HG02759 (cell line): Measurements from ENCODE around the gene ETFA.

Experiments used
- ATAC-seq: cut with Tn5 transposase; IDR thresholded peaks from one replicate; pipeline ENCODE4 v1.9.1; 2021; ENCODE audit warnings: mild to moderate bottlenecking, moderate library complexity; ENCODE audit not compliant: unreplicated experiment

ETFA gene

DNA sequence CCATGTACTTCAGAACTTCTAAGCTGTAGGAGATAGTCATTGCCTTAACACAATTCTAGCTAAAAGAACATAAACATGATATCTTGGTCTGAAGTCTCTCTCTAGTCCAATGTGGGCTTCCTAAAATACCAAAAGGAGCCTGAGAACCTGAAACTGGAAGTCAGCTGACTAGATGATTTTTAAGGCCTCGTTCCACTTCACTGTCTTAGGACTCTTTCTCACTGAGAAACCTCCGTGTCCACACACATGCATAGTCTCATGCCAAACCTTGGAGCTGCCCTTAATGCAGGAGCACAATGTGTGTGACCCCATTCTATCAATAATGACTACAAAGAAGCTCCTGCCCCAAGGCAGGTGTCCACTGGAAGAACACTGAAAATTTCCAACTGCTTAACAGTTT is 87.7 kb downstream of the ETFA start:
- no peak for ATAC-seq

DNA sequence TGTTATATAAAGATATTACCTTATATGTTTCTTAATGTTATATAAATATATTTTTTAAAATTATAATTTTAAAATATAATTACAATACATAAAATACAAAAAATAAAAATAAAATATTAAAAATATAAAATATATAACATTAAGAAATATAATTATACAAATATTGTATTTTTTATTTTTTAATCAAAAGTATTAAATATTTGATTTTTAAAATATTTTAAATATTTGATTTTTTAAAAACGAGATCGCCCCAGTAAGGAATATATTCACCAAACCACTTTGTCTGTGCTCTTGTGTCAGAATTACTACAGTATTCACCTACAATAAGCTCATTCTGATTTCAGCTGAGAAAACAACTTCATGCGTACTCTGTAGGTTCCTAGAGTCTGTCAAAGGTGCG is 89.1 kb downstream of the ETFA start:
- ATAC-seq, result no peak

DNA sequence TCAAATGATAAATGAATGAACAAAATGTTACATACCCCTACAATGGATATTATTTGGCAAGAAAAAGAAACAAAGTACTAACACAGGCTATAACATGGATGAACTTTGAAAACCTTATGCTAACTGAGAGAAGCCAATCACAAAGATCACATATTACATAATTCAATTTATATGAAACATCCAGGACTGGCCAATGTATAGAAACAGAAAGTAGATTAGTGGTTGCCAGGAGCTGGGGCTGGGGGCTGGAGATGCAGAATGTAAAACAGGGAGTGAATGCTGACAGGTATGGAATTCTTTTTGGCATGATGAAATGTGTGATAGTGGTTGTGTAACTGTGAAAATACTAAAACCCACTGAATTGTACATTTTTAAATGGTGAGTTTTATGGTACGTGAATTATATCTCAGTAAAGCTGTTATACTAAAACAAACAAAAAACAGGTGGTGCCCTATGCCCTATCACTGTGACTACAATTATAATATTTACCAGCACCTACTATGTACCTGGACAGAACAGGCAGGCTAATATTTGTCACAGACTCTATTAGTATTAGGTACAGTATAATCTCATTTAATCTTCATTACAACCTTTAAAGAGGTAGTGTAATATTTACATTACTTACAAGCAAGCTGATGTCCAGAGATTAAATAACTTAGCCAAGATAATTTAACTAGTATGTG is 90.0 kb downstream of the ETFA start:
- ATAC-seq, result no peak

DNA sequence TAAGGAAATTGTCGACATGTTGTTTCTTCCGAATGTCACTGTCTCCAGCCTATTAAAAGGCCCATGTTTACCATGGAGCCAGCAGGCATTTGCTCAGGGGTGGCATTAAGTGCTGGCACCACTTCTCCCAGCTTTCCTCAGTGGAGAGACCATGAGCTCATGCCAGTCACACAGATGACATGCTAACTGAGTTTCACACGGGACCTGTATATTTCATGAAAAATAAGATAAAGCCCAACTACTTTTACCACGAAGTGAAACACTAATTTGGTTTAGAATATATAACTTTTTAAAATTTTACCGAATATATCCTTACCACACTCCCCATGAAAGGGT is 93.4 kb downstream of the ETFA start:
- ATAC-seq, result no peak

DNA sequence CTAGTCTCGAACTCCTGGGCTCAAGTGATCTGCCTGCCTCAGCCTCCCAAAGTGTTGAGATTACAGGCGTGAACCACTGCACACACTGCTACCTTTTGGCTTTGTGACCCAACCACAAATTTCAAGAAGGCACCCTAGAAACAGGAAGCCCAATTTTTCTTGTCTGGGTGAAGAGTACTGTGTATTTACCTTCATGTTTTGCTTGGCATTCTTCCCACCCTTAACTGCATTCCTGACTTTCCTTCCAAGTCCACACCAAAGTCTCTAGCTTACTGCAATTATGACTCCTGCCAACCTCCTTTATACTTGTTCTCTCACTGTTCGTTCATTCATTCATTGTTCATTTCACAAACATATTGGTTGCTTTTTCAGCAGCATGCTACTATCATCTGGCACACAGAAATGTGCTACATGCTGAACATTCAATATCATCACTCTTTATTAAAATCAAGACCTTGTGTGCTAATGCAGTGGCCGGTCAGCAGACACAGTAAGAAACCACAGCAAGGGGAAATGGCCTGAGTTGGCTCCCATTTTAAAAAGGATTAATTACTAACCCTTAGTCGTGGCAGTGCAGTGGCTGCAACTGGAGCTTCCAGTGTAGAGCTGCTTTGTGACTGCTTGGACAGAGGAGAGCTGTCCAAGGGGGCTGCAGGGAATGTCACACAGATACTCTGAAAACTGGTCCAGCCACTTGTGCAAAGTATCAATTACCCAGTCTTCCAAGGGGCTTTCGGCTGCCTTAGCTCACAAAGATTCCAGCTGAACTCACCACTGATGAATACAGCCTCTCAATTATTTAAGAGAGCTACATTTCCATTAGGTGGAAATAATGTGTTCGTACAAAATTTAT is 94.0 kb downstream of the ETFA start:
- ATAC-seq, result no peak

DNA sequence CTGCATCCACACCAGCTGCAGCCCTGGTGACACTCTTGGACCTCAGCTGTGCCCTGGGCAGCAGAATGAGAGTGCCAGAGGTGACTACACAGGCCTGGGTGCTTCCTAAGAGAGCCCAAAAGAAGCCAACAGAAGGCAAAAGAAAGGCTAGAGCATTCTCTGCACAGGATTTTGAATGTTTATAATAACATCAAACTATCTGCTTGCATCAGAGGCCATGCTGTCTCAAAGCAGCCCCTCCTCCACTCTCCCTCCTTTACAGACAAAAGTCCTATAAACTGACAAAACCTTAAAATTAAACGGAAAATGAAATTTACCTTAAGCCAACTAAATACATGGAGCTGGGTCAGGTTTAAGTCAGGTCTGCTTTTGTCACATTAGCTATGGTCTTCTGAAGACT is 95.6 kb downstream of the ETFA start:
- ATAC-seq, result no peak

DNA sequence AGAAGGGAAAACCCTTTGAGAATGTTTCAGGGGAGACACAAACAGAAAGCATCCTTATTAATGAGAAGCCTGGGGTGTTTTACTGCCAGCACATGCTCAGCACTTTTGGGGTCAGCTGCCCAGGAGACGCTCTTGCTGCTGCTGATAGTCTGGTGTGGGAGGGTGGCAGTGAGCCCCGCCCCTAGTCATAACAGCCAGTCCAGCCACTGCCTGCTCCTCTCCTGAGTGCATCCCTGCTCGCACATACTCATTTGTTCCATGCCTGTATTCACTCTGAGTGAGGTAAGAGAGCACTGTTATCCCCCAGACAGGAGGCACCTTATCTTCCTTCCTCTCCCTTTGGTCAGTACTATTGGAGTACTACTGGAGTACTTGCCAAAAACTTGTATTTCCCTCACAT is 101.3 kb downstream of the ETFA start:
- no peak for ATAC-seq

DNA sequence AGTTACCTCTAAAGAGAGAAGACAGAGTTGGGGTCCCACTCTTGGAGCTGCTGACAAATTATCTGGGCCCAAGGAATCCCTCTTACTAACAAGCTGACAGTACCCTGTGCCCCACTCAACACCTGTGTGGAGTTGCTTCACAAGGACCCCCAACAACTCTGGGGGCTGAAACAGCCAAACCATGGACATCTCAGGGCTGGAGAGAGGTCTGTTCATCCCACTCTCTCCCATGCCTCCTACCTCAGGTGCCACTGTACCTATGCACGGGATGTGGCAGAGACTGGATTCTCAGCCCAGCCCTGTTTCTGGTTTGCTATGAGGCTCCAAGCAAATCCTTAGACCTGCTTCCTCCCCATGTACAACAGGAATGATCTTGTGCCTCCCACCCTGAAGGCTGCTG is 101.7 kb downstream of the ETFA start:
- no peak for ATAC-seq

DNA sequence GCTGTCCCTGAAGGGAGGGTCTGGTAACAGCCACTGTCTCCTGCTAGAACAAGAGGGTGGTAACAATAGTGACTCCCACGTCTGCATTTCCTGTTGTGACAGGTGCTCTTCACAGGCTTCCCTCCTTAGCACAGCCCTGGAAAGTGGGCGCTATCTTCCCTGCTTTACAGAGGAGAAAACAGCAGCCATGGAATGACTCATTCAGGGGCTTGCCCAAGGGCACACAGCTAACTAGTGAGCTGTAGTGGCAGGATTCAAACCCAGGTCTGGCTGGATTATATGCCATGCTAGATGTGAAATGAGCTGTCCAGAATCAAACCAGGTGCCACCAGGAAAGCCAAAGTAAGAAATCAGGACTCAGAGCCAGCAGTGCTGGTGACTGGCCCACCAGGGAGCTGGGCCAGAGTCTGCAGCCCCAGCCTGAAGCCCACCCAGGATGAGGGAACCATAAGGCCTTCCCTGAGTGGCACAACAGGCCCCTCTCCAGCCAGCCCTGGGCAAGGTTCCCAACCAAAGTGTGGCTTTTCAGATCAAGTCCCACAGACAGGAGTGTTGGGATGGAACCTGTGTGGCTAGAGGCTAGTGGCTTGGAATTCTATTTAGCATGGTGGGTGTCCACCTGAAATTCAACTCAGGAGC is 102.4 kb downstream of the ETFA start:
- no peak for ATAC-seq

DNA sequence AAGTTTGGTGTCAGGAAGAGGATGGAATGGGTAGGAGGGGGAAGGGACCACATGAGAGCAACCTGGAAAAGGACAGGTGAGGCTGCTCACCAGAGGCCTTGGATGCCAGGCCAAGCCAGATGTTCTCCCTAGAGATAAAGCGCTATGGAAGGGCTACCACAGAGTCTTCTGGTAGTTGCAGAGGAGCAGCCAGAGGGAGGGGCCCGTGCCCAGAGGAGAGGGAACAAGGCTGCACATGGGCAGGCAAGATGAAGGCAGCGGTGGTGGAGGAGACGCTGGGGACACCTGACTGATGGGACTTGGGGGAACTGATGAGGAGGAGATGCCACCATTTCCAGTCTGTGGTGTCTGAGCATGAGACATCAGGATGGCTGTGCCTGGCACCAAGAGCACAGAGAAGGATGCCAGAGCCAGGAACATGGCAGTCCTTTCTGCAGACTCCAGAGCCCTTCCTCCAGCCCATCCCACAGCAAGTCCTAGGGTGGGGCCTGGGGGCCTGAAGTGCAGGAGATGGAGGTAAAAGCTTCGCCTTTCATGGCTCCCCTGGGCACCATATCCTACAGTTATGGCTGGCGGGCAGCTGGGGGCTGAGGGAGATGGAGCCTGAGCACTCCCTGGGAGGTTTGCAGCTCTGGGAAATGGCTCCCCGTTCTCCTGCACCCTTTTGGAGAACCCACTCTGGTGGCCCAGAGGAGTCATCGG is 103.0 kb downstream of the ETFA start:
- no peak for ATAC-seq

DNA sequence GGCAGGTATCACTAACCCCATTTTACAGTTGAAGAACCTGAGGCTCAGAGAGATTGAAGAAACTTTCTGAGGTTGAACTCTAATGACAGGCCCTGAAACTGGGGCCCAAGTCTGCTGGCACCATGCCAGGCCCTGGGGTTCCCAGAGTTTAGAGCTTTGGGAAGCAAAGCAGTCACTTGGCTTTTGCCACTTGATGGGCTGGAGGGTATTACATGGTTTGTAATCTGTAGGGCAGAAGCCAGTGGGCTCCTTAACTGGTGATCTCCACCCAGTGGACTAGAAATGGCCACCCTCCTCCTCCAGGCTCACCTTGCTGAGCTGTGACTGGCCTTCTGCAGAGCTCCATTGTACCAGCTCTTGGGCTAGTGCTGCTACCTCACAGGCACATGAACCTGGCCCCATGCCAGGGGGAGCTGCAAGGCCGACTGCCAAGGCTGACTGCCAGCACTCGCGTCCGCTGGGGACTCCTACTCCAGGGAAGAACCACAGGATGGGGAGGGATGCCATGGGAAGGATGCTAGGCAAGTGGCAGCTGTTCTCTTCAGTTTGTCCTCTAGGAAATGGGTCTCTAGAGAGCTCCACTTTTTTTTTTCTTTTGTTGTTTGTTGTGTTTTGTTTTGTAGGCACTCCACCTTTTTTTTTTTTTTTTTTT is 104.8 kb downstream of the ETFA start:
- ATAC-seq, result no peak

DNA sequence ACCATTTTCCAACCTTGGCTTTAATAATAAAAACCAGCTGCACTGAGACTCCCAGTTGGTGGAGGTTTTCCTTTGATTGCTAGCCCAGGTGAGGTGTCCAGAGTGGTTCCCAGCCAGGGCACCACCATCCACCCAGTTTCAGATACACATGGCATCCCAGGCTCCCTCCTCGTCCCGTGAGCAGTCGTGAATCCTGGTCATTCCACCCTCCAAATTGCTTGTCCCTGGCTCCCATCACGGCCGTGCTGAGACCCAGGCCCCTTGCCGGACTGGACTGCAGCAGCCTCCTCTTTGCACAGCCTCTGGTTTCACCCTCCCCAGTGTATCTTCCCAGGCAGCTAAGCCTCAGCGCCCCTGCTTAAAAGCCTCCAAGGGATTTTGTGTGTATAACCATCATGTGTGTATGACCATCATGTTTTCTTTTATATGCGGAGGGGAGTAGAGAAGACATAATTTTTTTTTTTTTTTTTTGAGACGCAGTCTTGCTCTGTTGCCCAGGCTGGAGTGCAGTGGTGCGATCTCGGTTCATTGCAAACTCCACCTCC is 106.3 kb downstream of the ETFA start:
- no peak for ATAC-seq

DNA sequence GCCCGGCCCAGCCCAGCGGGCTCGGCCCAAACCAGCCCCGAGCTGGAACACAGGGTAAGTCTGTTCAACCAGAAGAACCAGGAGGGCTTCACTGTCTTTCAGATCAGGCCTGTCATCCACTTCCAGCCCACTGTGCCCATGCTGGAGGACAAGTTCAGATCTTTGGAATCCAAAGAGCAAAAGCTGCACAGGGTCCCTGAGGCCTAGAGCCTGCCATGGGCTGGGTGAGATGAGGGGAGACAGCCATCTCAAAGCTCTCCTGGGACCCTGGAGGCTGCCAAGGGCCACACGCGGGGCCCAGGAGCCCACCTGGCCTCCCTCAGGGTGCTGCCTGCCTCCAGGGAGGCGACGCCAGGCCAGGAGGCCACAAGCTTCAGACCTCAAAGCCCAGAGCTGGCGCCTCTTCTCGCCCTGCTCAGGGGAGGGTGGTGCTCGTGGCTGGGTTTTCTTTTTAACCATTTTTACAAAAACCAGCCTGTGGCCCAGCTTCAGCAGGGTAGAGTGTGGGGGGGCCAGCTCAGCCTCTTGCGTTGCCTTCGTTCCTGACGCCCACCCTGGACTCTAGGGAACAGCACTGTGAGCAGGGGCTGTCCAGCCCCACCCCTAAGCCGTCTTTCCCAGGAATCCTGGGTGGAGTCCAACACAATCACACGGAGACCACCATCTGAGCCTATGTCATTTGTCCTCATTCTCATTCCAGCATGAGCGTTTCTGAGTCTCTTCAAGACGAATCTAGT is 107.0 kb downstream of the ETFA start:
- no peak for ATAC-seq

DNA sequence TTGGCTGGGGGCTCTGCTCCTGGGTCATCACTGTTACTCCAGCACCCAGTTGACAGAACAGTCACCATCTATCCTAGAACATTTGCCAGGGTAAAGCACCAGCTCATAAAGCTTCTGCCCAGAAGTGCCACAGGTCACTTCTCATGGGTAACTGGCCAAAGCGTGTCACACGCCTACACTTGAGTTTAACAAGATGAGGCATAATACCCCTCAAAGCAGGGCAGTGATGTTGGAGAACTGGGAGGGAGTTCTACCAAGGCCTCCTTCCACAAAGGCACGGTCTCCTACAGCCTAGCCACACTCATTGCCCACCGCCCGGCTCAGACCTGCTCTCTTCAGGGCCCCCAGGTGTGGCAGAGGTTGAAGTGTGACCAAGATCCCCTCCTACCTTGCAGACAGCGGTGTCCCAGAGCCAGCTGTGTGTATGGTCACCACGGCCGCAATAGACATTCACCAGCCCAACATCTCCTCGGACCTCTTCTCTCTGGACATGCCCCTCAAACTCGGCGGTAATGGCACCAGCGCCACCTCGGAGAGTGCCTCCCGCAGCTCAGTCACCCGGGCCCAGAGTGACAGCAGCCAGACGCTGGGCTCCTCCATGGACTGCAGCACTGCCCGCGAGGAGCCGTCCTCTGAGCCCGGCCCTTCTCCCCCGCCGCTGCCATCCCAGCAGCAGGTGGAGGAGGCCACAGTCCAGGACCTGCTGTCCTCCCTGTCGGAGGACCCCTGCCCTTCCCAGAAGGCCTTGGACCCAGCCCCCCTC is 107.7 kb downstream of the ETFA start:
- no peak for ATAC-seq

DNA sequence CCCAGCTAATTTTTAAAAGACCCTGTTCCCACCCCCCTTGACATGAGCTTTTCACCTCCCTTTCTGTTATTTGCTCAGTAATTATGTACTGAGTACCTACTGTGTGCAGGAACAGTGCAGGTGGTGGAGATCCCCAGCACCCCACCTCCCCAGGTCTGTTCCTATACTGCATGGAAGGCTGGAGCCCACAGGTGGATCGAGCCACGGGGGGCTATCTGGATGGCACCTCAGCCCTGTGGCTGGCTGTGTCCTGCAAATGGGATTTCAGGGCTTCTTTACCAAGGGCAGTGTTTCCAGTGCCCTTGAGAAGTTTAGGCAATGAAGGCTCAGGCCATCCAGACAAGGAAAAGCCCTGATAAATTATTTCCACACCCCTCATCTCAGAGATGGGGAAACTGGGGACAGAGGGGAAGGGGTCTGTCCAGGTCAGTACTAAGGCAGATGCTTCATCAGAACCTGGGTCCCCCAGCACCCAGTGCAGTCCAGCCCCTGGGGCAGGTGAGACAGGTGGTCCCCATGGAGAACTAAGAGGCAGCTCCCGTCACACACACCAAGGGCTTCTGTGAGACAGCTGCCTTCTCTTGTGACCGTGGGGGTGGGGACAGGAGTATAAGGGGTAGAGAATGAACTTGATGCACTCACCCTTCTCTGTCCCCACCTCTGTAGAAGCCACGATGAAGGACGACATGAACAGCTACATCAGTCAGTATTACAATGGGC is 109.6 kb downstream of the ETFA start:
- no peak for ATAC-seq

DNA sequence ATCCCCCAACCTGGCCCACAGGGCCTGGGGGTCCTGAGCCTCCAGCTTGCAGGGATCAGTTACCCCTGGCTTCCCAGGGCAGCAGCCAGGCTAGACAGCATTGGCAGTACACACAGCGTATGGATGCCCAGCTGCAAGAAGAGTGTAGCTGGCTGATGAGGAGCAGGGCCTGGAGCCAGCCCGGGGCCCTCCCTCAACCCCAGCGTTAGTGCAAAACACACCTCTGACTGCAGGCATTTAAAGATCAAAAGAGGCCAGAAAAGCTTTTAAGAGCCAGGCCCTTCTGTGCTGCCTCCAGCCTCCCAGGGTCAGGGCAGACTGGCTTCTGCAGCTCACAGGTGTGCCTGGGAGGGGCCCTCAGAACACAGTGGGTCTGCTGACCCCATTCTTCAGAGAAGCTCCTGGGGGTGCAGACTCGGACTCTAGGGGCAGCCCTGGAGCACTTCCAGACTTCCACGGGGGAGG is 110.6 kb downstream of the ETFA start:
- ATAC-seq, result no peak

DNA sequence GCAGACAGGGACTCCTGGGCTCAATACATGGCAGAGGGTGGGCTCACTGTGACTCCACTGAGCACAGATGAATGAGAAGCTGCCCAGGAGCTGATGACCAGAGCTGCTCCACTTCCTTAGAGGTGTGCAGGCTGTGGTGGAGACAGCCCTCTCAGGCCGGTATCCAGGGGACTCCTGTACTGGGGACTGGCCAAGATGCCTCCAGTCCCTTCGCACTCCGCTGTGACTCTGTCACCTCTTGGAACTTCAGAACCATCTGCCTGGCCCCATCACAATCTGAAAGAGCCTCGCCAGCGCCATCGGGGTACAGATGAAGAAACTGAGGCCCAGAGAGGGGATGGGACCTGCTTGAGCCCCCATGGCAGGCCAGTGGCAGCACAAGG is 111.2 kb downstream of the ETFA start:
- ATAC-seq, result no peak
